GM12865 (cell line): ENCODE results near the gene UQCRHL.
"Not testable (repeated sequence)": the region's sequence is repeated elsewhere in the genome, so short reads cannot be mapped to it uniquely, and the experiment has no call there.

Experiments
- DNase-seq: peaks from one replicate; pipeline ENCODE4 v3.0.0; 2010; ENCODE audit warnings: low read depth
- H3K4me3 ChIP-seq: 2 replicates; pipeline ENCODE4 v1.5.1; 2011; ENCODE audit warnings: mild to moderate bottlenecking, low read depth, low read length, control low read depth
- CTCF ChIP-seq: IDR thresholded peaks from 2 replicates; pipeline ENCODE4 v1.5.1; 2011; ENCODE audit warnings: low read length, control low read depth, low read depth, inconsistent platforms; ENCODE audit not compliant: insufficient read depth; ENCODE audit errors: missing control alignments

Gene UQCRHL

GRCh38 chr1:15833842-15834405 is 26.5 kb upstream of the UQCRHL start:
- no peak for TF ChIP-seq CTCF
- no peak for DNase-seq
- peak overlapping the region; percentile 80 for H3K4me3 ChIP-seq

- peak overlapping the region; percentile 80 for H3K4me3 ChIP-seq
- no peak for TF ChIP-seq CTCF
- peak; percentile 20 for DNase-seq
Measured at GRCh38 chr1:15833069-15833679, 25.7 kb upstream of the UQCRHL start.

- no peak for TF ChIP-seq CTCF
- H3K4me3 ChIP-seq: no peak overlapping the region
- no peak for DNase-seq
Measured at GRCh38 chr1:15830258-15830657, 22.8 kb upstream of the UQCRHL start.

- not testable (repeated sequence) for DNase-seq, H3K4me3 ChIP-seq
Measured at GRCh38 chr1:15828931-15829330, 21.5 kb upstream of the UQCRHL start.

- not testable (repeated sequence) for DNase-seq, H3K4me3 ChIP-seq
Measured at GRCh38 chr1:15827567-15827966, 20.1 kb upstream of the UQCRHL start.

GRCh38 chr1:15826810-15827507 is 19.5 kb upstream of the UQCRHL start:
- DNase-seq: no peak
- no peak for TF ChIP-seq CTCF
- H3K4me3 ChIP-seq: no peak overlapping the region

GRCh38 chr1:15825800-15826199 is 18.4 kb upstream of the UQCRHL start:
- DNase-seq: no peak
- H3K4me3 ChIP-seq: no peak overlapping the region
- no peak for TF ChIP-seq CTCF

GRCh38 chr1:15820478-15820877 is 13.0 kb upstream of the UQCRHL start:
- no peak overlapping the region for H3K4me3 ChIP-seq
- no peak for DNase-seq
- TF ChIP-seq CTCF: no peak
